Liver (tissue), 9 donors: ENCODE measurements around the gene PEAK1. TPM values are rescaled to one million over a fixed set of nuclear protein-coding genes. Genes with fewer than 3 reads are reported as not detected.

Experiments used
- DNase-seq: peaks from one replicate; pipeline ENCODE4 v3.0.0-alpha.2; 2017; ENCODE audit warnings: low spot score
- H3K27ac ChIP-seq, 2 donors: one replicate each; pipeline ENCODE4 v1.7.0; 2013; ENCODE audit warnings: inconsistent platforms in 2 of 2, low read length in 2 of 2, control low read depth in 1 of 2, low read depth in 1 of 2, mild to moderate bottlenecking in 1 of 2
- H3K27me3 ChIP-seq, 4 donors: one replicate each; pipeline versions ENCODE4 v1.6.1 to v1.7.0; 2013; ENCODE audit warnings: low read length in 3 of 4, inconsistent platforms in 1 of 4, mild to moderate bottlenecking in 1 of 4, moderate library complexity in 1 of 4; ENCODE audit not compliant: control insufficient read depth in 4 of 4, insufficient read depth in 4 of 4
- H3K36me3 ChIP-seq, 4 donors: one replicate each; pipeline versions ENCODE4 v1.6.1 to v1.7.0; 2013; ENCODE audit warnings: low read length in 3 of 4, mild to moderate bottlenecking in 3 of 4, low read depth in 1 of 4, moderate library complexity in 1 of 4; ENCODE audit not compliant: control insufficient read depth in 4 of 4, insufficient read depth in 3 of 4
- H3K4me1 ChIP-seq, 4 donors: one replicate each; pipeline versions ENCODE4 v1.6.1 to v1.7.0; 2013; ENCODE audit warnings: low read length in 3 of 4, mild to moderate bottlenecking in 3 of 4, moderate library complexity in 1 of 4; ENCODE audit not compliant: control insufficient read depth in 4 of 4, insufficient read depth in 4 of 4
- H3K4me3 ChIP-seq, 3 donors: one replicate each; pipeline versions ENCODE4 v1.6.1 to v1.7.0; 2013; ENCODE audit warnings: low read length in 3 of 3, control low read depth in 1 of 3, low read depth in 1 of 3, mild to moderate bottlenecking in 1 of 3
- H3K9ac ChIP-seq, 2 donors: one replicate each; pipeline ENCODE4 v1.7.0; 2013; ENCODE audit warnings: low read length in 2 of 2, mild to moderate bottlenecking in 2 of 2, moderate library complexity in 2 of 2, control low read depth in 1 of 2, low read depth in 1 of 2
- H3K9me3 ChIP-seq, 4 donors: one replicate each; pipeline versions ENCODE4 v1.6.1 to v1.7.0; 2013; ENCODE audit warnings: low read length in 3 of 4; ENCODE audit not compliant: control insufficient read depth in 4 of 4
- CTCF ChIP-seq: fragments of 150-350 bp; IDR thresholded peaks from 2 replicates; pipeline ENCODE4 v1.5.1; 2017; ENCODE audit warnings: improper control_type of control experiment, low read depth, low read length; ENCODE audit not compliant: missing input control
- EGR1 ChIP-seq, 2 donors: IDR thresholded peaks; 2 replicates each; pipeline ENCODE4 v1.6.1; 2016 to 2018; ENCODE audit warnings: antibody characterized with exemption in 2 of 2, low read depth in 2 of 2
- FOXA1 ChIP-seq: IDR thresholded peaks from 2 replicates; pipeline ENCODE4 v1.6.1; 2016; ENCODE audit warnings: antibody characterized with exemption
- FOXA2 ChIP-seq: IDR thresholded peaks from 2 replicates; pipeline ENCODE4 v1.6.1; 2016; ENCODE audit warnings: antibody characterized with exemption
- GABPA ChIP-seq, 2 donors: IDR thresholded peaks in 1 of 2; conservative IDR thresholded peaks in 1 of 2; 2 replicates each; pipeline ENCODE4 v1.6.1; 2016; ENCODE audit warnings: antibody characterized with exemption in 2 of 2, mild to moderate bottlenecking in 1 of 2, moderate library complexity in 1 of 2
- HNF4A ChIP-seq, 2 donors: conservative IDR thresholded peaks; 2 replicates each; pipeline ENCODE4 v1.6.1; 2016; ENCODE audit warnings: antibody characterized with exemption in 2 of 2, mild to moderate bottlenecking in 2 of 2
- HNF4G ChIP-seq: IDR thresholded peaks from 2 replicates; pipeline ENCODE4 v1.6.1; 2016; ENCODE audit warnings: antibody characterized with exemption
- JUND ChIP-seq, 2 donors: IDR thresholded peaks; 2 replicates each; pipeline ENCODE4 v1.6.1; 2016; ENCODE audit warnings: antibody characterized with exemption in 2 of 2
- MAX ChIP-seq: IDR thresholded peaks from 2 replicates; pipeline ENCODE4 v1.6.1; 2016; ENCODE audit warnings: antibody characterized with exemption
- NR2F2 ChIP-seq: IDR thresholded peaks from 2 replicates; pipeline ENCODE4 v1.6.1; 2016; ENCODE audit warnings: antibody characterized with exemption
- RAD21 ChIP-seq, 2 donors: IDR thresholded peaks; 2 replicates each; pipeline ENCODE4 v1.6.1; 2016; ENCODE audit warnings: antibody characterized with exemption in 2 of 2, mild to moderate bottlenecking in 2 of 2
- REST ChIP-seq: IDR thresholded peaks from 2 replicates; pipeline ENCODE4 v1.6.1; 2016; ENCODE audit warnings: antibody characterized with exemption, mild to moderate bottlenecking
- RXRA ChIP-seq, 2 donors: IDR thresholded peaks; 2 replicates each; pipeline ENCODE4 v1.6.1; 2017 to 2018; ENCODE audit warnings: antibody characterized with exemption in 2 of 2, mild to moderate bottlenecking in 1 of 2
- SP1 ChIP-seq: IDR thresholded peaks from 2 replicates; pipeline ENCODE4 v1.6.1; 2018; ENCODE audit warnings: antibody characterized with exemption, mild to moderate bottlenecking
- TAF1 ChIP-seq: conservative IDR thresholded peaks from 2 replicates; pipeline ENCODE4 v1.6.1; 2016; ENCODE audit warnings: antibody characterized with exemption, mild to moderate bottlenecking
- WGBS: extraction: QIAGEN DNeasy Blood & Tissue Kit; methylation state at CpG from one replicate; pipeline ENCODE4 v1.1.7; 2013; 5-methylcytosine and 5-hydroxymethylcytosine counted together
- polyA plus RNA-seq, 2 donors: library from polyadenylated mRNA; stranded (reverse) in 1 of 2; unstranded in 1 of 2; fragments of 200-250 nt in 1 of 2; fragments of >200 nt in 1 of 2; fragmentation: Nextera tagmentation in 1 of 2; extraction: Ambion mirVana in 1 of 2; gene quantifications; one replicate each; pipeline versions ENCODE4 v1.2.1 to v1.2.3, GENCODE V29; 2013 to 2015
- total RNA-seq, 2 donors: library from RNA; depleted of rRNA; stranded (reverse); fragments of >200 nt; gene quantifications; one replicate each; pipeline ENCODE4 v1.2.3, GENCODE V29; 2014
- TF ChIP-seq, protein P1 (sequence below): IDR thresholded peaks from 2 replicates; pipeline ENCODE4 v1.6.1; 2016; ENCODE audit warnings: antibody characterized with exemption
- TF ChIP-seq, protein P2 (sequence below): IDR thresholded peaks from 2 replicates; pipeline ENCODE4 v1.6.1; 2016; ENCODE audit warnings: antibody characterized with exemption
- donor health status: healthy.
- donor health status: healthy.
- donor health status: healthy.
- donor health status: healthy.
- donor health status: healthy.

PEAK1 gene
- total and polyA plus RNA-seq, 4 donors = 1.8 to 14.9 (median 5.8) TPM

- peaks cover 0 to 4% (median 3%) of the 10 kb centered on the region in 4 donors for H3K4me1 ChIP-seq
- H3K9me3 ChIP-seq = no peaks in the 10 kb centered on the region
- H3K4me3 ChIP-seq = no peak overlapping the region
- no peak overlapping the region for H3K27ac ChIP-seq
- TF ChIP-seq EGR1 (IDR thresholded peaks at IDR 0.05; ENCODE audit: low read depth in 2 of 2) (no peak), TAF1 (no peak), REST (no peak), GABPA (IDR thresholded peaks at IDR 0.05 in 1 of 2, conservative IDR thresholded peaks at IDR 0.05 in 1 of 2) (no peak), HNF4A (conservative IDR thresholded peaks at IDR 0.05) (no peak), HNF4G (no peak), CTCF (no peak), FOXA2 (no peak), FOXA1 (no peak), SP1 (no peak), NR2F2 (no peak), RAD21 (IDR thresholded peaks at IDR 0.05) (no peak), JUND (IDR thresholded peaks at IDR 0.05) (no peak), RXRA (IDR thresholded peaks at IDR 0.05) (no peak)
- TF ChIP-seq, protein P1, sequence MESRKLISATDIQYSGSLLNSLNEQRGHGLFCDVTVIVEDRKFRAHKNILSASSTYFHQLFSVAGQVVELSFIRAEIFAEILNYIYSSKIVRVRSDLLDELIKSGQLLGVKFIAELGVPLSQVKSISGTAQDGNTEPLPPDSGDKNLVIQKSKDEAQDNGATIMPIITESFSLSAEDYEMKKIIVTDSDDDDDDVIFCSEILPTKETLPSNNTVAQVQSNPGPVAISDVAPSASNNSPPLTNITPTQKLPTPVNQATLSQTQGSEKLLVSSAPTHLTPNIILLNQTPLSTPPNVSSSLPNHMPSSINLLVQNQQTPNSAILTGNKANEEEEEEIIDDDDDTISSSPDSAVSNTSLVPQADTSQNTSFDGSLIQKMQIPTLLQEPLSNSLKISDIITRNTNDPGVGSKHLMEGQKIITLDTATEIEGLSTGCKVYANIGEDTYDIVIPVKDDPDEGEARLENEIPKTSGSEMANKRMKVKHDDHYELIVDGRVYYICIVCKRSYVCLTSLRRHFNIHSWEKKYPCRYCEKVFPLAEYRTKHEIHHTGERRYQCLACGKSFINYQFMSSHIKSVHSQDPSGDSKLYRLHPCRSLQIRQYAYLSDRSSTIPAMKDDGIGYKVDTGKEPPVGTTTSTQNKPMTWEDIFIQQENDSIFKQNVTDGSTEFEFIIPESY = no peak
- H3K9ac ChIP-seq = no peak overlapping the region
- H3K27me3 ChIP-seq = no peaks in the 10 kb centered on the region
- WGBS = 98% methylated on average over 2 of the region's 2 CpGs
- no peak for DNase-seq
- no peaks in the 10 kb centered on the region for H3K36me3 ChIP-seq
Measured at GRCh38 chr15:77349666-77350065, 70.2 kb downstream of the PEAK1 start.

GRCh38 chr15:77348511-77348910, 71.4 kb downstream of the PEAK1 start:
- Histone ChIP-seq H3K4me3 (no peak overlapping the region), H3K36me3 (no peaks in the 10 kb centered on the region), H3K27ac (no peak overlapping the region), H3K4me1 (peaks cover 0 to 4% (median 3%) of the 10 kb centered on the region in 4 donors), H3K9ac (no peak overlapping the region), H3K9me3 (no peaks in the 10 kb centered on the region), H3K27me3 (no peaks in the 10 kb centered on the region)
- 98% methylated on average over 4 of the region's 4 CpGs for WGBS
- no peak for DNase-seq
- TF ChIP-seq RAD21 (IDR thresholded peaks at IDR 0.05) = no peak
- no peak for TF ChIP-seq SP1
- no peak for TF ChIP-seq TAF1
- no peak for TF ChIP-seq REST
- no peak for TF ChIP-seq EGR1 (IDR thresholded peaks at IDR 0.05; ENCODE audit: low read depth in 2 of 2)
- no peak for TF ChIP-seq MAX
- TF ChIP-seq RXRA (IDR thresholded peaks at IDR 0.05) = no peak
- no peak for TF ChIP-seq JUND (IDR thresholded peaks at IDR 0.05)
- TF ChIP-seq, protein P2, sequence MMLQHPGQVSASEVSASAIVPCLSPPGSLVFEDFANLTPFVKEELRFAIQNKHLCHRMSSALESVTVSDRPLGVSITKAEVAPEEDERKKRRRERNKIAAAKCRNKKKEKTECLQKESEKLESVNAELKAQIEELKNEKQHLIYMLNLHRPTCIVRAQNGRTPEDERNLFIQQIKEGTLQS = no peak
- no peak for TF ChIP-seq GABPA (IDR thresholded peaks at IDR 0.05 in 1 of 2, conservative IDR thresholded peaks at IDR 0.05 in 1 of 2)
- TF ChIP-seq, protein P1 = no peak
- TF ChIP-seq HNF4A (conservative IDR thresholded peaks at IDR 0.05) = no peak
- no peak for TF ChIP-seq NR2F2
- TF ChIP-seq FOXA2 = no peak
